ENCODE data around the gene BMP6. TPM values are rescaled to one million over a fixed set of nuclear protein-coding genes. Genes with fewer than 3 reads are reported as not detected.

The BMP6 gene
- polyA plus RNA-seq, 2 of the 4 experiments (the other 2 are of a cell fraction): 8.4 to 23.0 TPM

- no peak overlapping the region for H3K4me3 ChIP-seq
- TF ChIP-seq NFE2L2 (conservative IDR thresholded peaks at IDR 0.05; ENCODE audit: low read length) (no peak), ZSCAN20 (CRISPR knock-in tag; IDR thresholded peaks at IDR 0.05) (no peak), HOXB13 (CRISPR knock-in tag; IDR thresholded peaks at IDR 0.05; ENCODE audit: low read depth) (no peak), MAFK (IDR thresholded peaks at IDR 0.05; ENCODE audit: partially characterized antibody) (no peak), NPAS2 (CRISPR knock-in tag; IDR thresholded peaks at IDR 0.05; ENCODE audit: borderline replicate concordance) (no peak), ZC3H11A (IDR thresholded peaks at IDR 0.05) (no peak), BHLHE40 (IDR thresholded peaks at IDR 0.05; ENCODE audit: low read depth, low read length) (no peak), RARB (CRISPR knock-in tag; IDR thresholded peaks at IDR 0.05) (no peak), FOSL2 (IDR thresholded peaks at IDR 0.05) (no peak), FOSL2 (CRISPR knock-in tag; IDR thresholded peaks at IDR 0.05) (no peak), GATA3 (IDR thresholded peaks at IDR 0.05; ENCODE audit: borderline replicate concordance) (no peak), HDAC2 (IDR thresholded peaks at IDR 0.05) (no peak)
- WGBS (ENCODE audit: missing lambda C conversion rate): 31% methylated on average over 1 of the region's 1 CpG
- ChIA-PET CTCF (no interaction called here), POLR2A (no interaction called here)
- no peaks in the 10 kb centered on the region for H3K9me3 ChIP-seq
- ATAC-seq (no peak), DNase-seq (ENCODE audit: low read depth in 1 of 2, low spot score in 1 of 2) (no peak), FAIRE-seq (no peak)
- H3K4me1 ChIP-seq: no peaks in the 10 kb centered on the region
- H3K27ac ChIP-seq: no peak overlapping the region
- no peak overlapping the region for H3K4me2 ChIP-seq
These were observed 80.8 kb downstream of the BMP6 start for GRCh38 chr6:7806711-7807110.

- FAIRE-seq: no peak
- POLR2A ChIA-PET: no interaction called here
- H3K4me3 ChIP-seq: no peak overlapping the region
- WGBS (ENCODE audit: missing lambda C conversion rate): 80% methylated on average over 7 of the region's 7 CpGs
- H3K4me2 ChIP-seq: no peak overlapping the region
- TF ChIP-seq HOXB13 (CRISPR knock-in tag; IDR thresholded peaks at IDR 0.05; ENCODE audit: low read depth): no peak
- no peak for TF ChIP-seq ATOH8 (CRISPR knock-in tag; IDR thresholded peaks at IDR 0.05; ENCODE audit: low read depth)
- no peak overlapping the region for H3K27ac ChIP-seq
- H3K9me3 ChIP-seq: no peaks in the 10 kb centered on the region
- CTCF ChIA-PET: interaction anchor here (0.6 kb wide), 1 partner anchor 32 kb away, joined by 3 read pairs; no protein-coding TSS in a partner anchor
- DNase-seq (ENCODE audit: low read depth in 1 of 2, low spot score in 1 of 2): no peak
- no peaks in the 10 kb centered on the region for H3K4me1 ChIP-seq
- ATAC-seq: no peak
These were observed 83.4 kb downstream of the BMP6 start for GRCh38 chr6:7809346-7809745.

GRCh38 chr6:7811441-7811840 lies 85.5 kb downstream of the BMP6 start:
- POLR2A ChIA-PET: no interaction called here
- Histone ChIP-seq H3K9me3 (no peaks in the 10 kb centered on the region), H3K4me3 (no peak overlapping the region), H3K4me2 (no peak overlapping the region), H3K4me1 (no peaks in the 10 kb centered on the region), H3K27ac (no peak overlapping the region)
- TF ChIP-seq REST (IDR thresholded peaks at IDR 0.05) (no peak), USF2 (IDR thresholded peaks at IDR 0.05) (no peak), ZFP36 (IDR thresholded peaks at IDR 0.05; ENCODE audit: borderline replicate concordance, partially characterized antibody) (no peak), HMGXB4 (CRISPR knock-in tag; IDR thresholded peaks at IDR 0.05; ENCODE audit: borderline replicate concordance) (no peak), GATA3 (IDR thresholded peaks at IDR 0.05; ENCODE audit: borderline replicate concordance) (no peak), HES2 (IDR thresholded peaks at IDR 0.05) (no peak), RNF2 (IDR thresholded peaks at IDR 0.05; ENCODE audit: borderline replicate concordance, low read depth) (no peak), HOXB13 (CRISPR knock-in tag; IDR thresholded peaks at IDR 0.05; ENCODE audit: low read depth) (no peak)
- no peak for FAIRE-seq
- CTCF ChIA-PET: no interaction called here
- 85% methylated on average over 9 of the region's 9 CpGs for WGBS (ENCODE audit: missing lambda C conversion rate)
- DNase-seq (ENCODE audit: low read depth in 1 of 2, low spot score in 1 of 2): no peak
- ATAC-seq: no peak
